Tibial nerve (tissue), 4 donors: ENCODE data around the gene EBF3.

Experiments used
- EP300 ChIP-seq, 2 donors: sonication (generic); formaldehyde crosslinking; IDR thresholded peaks; one replicate each; pipeline ENCODE4 v1.6.1; 2017; ENCODE audit warnings: antibody characterized with exemption in 2 of 2, mild to moderate bottlenecking in 1 of 2
- POLR2A ChIP-seq, 2 donors: fragments of 450-650 bp; IDR thresholded peaks; one replicate each; pipeline ENCODE4 v1.6.1; 2017; ENCODE audit warnings: antibody characterized with exemption in 2 of 2, mild to moderate bottlenecking in 2 of 2, moderate library complexity in 2 of 2
- TF ChIP-seq, protein P1 (sequence below), 5 experiments: fragments of 200-600 bp in 3 of 5; fragments of 450-650 bp in 2 of 5; sonication (generic) in 3 of 5; IDR thresholded peaks; one replicate each; pipeline ENCODE4 v1.5.1; 2016 to 2019; ENCODE audit warnings: antibody characterized with exemption in 5 of 5, mild to moderate bottlenecking in 3 of 5, moderate library complexity in 2 of 5

GRCh38 chr10:129825826-129826225, 138.2 kb downstream of the EBF3 start:
- TF ChIP-seq EP300 (IDR thresholded peaks at IDR 0.05) (no peak), POLR2A (IDR thresholded peaks at IDR 0.05) (no peak)
- TF ChIP-seq, protein P1, sequence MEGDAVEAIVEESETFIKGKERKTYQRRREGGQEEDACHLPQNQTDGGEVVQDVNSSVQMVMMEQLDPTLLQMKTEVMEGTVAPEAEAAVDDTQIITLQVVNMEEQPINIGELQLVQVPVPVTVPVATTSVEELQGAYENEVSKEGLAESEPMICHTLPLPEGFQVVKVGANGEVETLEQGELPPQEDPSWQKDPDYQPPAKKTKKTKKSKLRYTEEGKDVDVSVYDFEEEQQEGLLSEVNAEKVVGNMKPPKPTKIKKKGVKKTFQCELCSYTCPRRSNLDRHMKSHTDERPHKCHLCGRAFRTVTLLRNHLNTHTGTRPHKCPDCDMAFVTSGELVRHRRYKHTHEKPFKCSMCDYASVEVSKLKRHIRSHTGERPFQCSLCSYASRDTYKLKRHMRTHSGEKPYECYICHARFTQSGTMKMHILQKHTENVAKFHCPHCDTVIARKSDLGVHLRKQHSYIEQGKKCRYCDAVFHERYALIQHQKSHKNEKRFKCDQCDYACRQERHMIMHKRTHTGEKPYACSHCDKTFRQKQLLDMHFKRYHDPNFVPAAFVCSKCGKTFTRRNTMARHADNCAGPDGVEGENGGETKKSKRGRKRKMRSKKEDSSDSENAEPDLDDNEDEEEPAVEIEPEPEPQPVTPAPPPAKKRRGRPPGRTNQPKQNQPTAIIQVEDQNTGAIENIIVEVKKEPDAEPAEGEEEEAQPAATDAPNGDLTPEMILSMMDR (IDR thresholded peaks at IDR 0.05): no peak
